ENCODE data around the gene MYO15B. TPM values are rescaled to one million over a fixed set of nuclear protein-coding genes. Genes with fewer than 3 reads are reported as not detected.

MYO15B gene
- total and polyA plus RNA-seq, 2 experiments from 2014 or later: 124 to 153 TPM

GRCh38 chr17:75574404-75575036 lies 13.1 kb upstream of the MYO15B start:
- WGBS (ENCODE audit: low lambda C conversion rate, missing lambda C conversion rate): 96% methylated on average over 16 of the region's 29 CpGs
- Histone ChIP-seq H3K4me3 (no peak overlapping the region), H3K36me3 (replicated peaks; ENCODE audit: insufficient read depth, low read depth) (no peaks in the 10 kb centered on the region), H4K20me1 (ENCODE audit: insufficient read depth, poor library complexity, severe bottlenecking) (no peaks in the 10 kb centered on the region), H3K9me2 (replicated peaks; ENCODE audit: insufficient read depth) (no peaks in the 10 kb centered on the region), H2AFZ (no peak overlapping the region), H3K27ac (no peak overlapping the region), H3K27me3 (no peaks in the 10 kb centered on the region), H3K79me2 (no peaks in the 10 kb centered on the region), H3K4me2 (no peak overlapping the region), H3K9me3 (ENCODE audit: low read depth) (no peaks in the 10 kb centered on the region), H3K4me1 (ENCODE audit: insufficient read depth) (no peaks in the 10 kb centered on the region)
- DNase-seq (ENCODE audit: low spot score): peak; percentile 7
- TF ChIP-seq CTCF (IDR thresholded peaks at IDR 0.05; ENCODE audit: poor library complexity) (no peak), EZH2phosphoT487 (IDR thresholded peaks at IDR 0.05; ENCODE audit: low read depth, severe bottlenecking, unreplicated experiment) (no peak), EZH2 (IDR thresholded peaks at IDR 0.05; ENCODE audit: borderline replicate concordance) (no peak)

DNA sequence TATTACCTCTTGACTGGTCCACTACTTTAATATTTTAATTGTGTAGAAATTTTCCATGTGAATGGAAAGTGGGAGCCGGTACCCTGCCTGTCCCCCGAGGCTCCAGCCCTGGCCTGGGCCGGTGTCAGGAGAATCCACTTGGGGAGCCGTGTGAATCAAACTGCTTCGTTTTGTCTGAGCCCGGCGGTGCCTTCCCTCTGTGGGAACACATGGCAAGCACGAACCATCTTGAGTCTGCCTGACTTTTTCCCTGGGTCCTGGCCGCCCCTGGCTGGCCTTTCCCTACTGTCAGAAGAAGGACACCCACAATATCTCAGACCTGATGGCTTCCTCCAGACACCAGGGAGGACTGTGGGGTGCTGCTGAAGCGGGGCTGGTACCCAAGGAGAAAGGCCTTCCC lies 12.4 kb upstream of the MYO15B start:
- Histone ChIP-seq H3K4me1 (ENCODE audit: insufficient read depth) (no peaks in the 10 kb centered on the region), H3K36me3 (replicated peaks; ENCODE audit: insufficient read depth, low read depth) (no peaks in the 10 kb centered on the region), H4K20me1 (ENCODE audit: insufficient read depth, poor library complexity, severe bottlenecking) (no peaks in the 10 kb centered on the region), H3K4me2 (no peak overlapping the region), H3K9me2 (replicated peaks; ENCODE audit: insufficient read depth) (no peaks in the 10 kb centered on the region), H3K27ac (no peak overlapping the region), H3K27me3 (no peaks in the 10 kb centered on the region), H3K4me3 (no peak overlapping the region), H2AFZ (no peak overlapping the region), H3K9me3 (ENCODE audit: low read depth) (no peaks in the 10 kb centered on the region), H3K79me2 (no peaks in the 10 kb centered on the region)
- TF ChIP-seq CTCF (IDR thresholded peaks at IDR 0.05; ENCODE audit: poor library complexity): no peak
- TF ChIP-seq EZH2phosphoT487 (IDR thresholded peaks at IDR 0.05; ENCODE audit: low read depth, severe bottlenecking, unreplicated experiment): no peak
- TF ChIP-seq EZH2 (IDR thresholded peaks at IDR 0.05; ENCODE audit: borderline replicate concordance): no peak
- DNase-seq (ENCODE audit: low spot score): peak; percentile 3
- WGBS (ENCODE audit: low lambda C conversion rate, missing lambda C conversion rate): 93% methylated on average over 10 of the region's 10 CpGs

- no peaks in the 10 kb centered on the region for H3K9me3 ChIP-seq (ENCODE audit: low read depth)
- H3K27me3 ChIP-seq: no peaks in the 10 kb centered on the region
- no peaks in the 10 kb centered on the region for H4K20me1 ChIP-seq (ENCODE audit: insufficient read depth, poor library complexity, severe bottlenecking)
- TF ChIP-seq EZH2phosphoT487 (IDR thresholded peaks at IDR 0.05; ENCODE audit: low read depth, severe bottlenecking, unreplicated experiment) (no peak), EZH2 (IDR thresholded peaks at IDR 0.05; ENCODE audit: borderline replicate concordance) (no peak), CTCF (IDR thresholded peaks at IDR 0.05; ENCODE audit: poor library complexity) (no peak)
- WGBS (ENCODE audit: low lambda C conversion rate, missing lambda C conversion rate): 78% methylated on average over 11 of the region's 11 CpGs
- no peak overlapping the region for H3K4me2 ChIP-seq
- H3K36me3 ChIP-seq (replicated peaks; ENCODE audit: insufficient read depth, low read depth): no peaks in the 10 kb centered on the region
- H3K4me3 ChIP-seq: no peak overlapping the region
- H3K27ac ChIP-seq: peak overlapping the region; percentile 46
- DNase-seq (ENCODE audit: low spot score): peak; percentile 5
- no peaks in the 10 kb centered on the region for H3K9me2 ChIP-seq (replicated peaks; ENCODE audit: insufficient read depth)
- H2AFZ ChIP-seq: no peak overlapping the region
- H3K79me2 ChIP-seq: no peaks in the 10 kb centered on the region
- H3K4me1 ChIP-seq (ENCODE audit: insufficient read depth): no peaks in the 10 kb centered on the region
These were observed 11.9 kb upstream of the MYO15B start for GRCh38 chr17:75575728-75576127.
